NCI-H1930 (cell line): ENCODE results near the gene EPN2.

Experiments
- DNase-seq, 2 experiments: peaks; one replicate each; lab custom pipeline; 2025; lab: John Stamatoyannopoulos, UW

The EPN2 gene

DNA sequence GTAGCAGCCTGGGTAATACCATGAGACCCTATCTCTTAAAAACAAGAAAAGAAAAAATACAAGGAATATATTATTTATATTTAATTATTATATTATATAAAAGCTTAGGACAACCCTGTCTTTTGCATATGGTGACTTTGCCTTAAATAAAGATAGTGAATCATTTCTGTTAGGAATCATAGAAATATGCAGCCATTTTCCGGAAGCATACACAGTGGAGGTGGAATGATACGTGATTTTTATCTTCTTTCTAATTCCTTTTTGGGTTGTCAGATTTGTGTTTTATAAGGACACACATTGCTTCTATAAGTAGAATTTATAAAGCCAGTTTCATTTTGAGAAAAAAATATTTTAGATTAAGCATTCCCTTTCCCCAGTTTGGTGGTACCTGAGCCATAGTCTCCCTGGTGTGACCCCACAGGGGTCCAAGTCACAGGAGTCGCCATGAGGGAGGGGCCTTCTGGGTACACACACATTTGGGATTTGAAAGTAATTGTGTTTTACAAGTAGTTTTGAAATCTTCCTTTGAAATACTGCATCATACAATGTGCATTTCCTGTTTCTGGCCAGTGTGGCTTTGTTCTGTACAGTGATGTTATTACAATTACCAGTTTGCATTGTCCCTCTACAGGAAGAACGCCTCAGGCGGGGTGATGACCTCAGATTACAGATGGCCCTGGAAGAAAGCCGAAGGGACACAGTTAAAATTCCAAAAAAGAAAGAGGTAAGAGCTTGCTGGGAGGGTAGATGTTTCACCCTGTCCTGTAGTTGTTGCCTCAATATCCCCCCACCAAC lies 74.5 kb downstream of the EPN2 start:
- DNase-seq: no peak

DNA sequence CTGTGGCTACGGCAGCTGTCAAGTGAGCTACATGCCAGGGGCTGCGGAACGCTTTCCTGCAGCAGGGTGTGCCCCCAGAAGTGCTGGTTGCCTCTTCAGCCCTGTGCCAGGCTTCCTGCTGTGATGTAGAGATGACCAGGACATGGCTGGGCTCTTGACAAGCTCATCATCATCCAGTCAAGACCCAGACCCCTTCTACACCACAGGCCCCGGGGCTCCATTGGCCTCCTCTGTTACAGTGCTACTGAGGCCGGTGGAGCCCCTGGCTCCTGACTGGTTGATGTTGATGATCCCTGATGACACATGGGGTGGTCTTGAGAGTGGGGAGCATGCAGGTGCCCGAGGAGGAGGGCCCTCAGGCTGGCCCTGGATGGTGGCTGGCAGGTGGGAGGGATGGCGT lies 75.2 kb downstream of the EPN2 start:
- no peak for DNase-seq

- no peak for DNase-seq
Observed at GRCh38 chr17:19313066-19313745, 76.0 kb downstream of the EPN2 start.

DNA sequence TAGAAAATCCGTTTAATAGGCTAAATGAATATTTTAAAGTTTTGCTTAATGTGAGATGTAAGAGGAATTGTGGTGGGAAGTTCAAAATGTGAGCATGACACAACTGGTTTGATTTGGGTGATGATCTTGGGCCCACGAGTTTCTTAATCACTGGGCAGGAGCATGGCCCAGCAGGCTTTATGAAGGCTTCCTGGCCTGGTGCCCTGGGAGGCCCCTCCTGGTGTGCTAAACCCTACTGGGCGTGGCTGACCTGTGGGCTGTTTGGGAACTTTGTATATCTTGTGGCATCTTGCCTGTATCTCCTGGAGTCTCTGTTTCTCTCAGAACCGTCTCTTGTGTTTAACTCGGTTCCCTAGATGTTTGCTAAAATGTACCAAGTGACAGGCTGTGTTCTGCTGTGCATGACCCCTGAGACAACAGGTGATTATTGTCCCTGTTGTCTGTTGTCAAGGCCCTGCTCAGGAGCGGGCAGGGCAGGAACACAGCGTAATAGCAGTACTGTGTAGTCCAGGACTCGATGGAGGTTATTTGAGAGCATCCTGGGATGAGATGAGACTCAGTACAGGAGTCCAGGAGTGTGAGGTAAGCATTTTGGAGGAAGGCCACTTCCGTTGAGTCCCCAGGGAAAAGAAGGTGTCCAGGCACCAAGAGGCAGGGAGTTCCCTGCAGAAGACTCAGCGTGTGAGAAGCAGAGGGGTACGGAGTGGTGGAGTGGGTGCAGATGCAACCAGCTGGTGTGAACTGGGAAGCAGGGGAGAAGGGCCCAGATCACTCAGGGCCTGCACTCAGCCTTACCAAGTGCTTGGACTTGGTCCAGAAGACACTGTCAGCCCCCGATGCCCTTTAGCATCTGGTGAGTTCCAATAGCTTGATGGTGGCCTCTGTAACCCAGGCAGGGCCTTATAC lies 76.8 kb downstream of the EPN2 start:
- no peak for DNase-seq

- no peak for DNase-seq
Observed at GRCh38 chr17:19315104-19315503, 77.9 kb downstream of the EPN2 start.

GRCh38 chr17:19316761-19317358 lies 79.7 kb downstream of the EPN2 start:
- no peak for DNase-seq

DNA sequence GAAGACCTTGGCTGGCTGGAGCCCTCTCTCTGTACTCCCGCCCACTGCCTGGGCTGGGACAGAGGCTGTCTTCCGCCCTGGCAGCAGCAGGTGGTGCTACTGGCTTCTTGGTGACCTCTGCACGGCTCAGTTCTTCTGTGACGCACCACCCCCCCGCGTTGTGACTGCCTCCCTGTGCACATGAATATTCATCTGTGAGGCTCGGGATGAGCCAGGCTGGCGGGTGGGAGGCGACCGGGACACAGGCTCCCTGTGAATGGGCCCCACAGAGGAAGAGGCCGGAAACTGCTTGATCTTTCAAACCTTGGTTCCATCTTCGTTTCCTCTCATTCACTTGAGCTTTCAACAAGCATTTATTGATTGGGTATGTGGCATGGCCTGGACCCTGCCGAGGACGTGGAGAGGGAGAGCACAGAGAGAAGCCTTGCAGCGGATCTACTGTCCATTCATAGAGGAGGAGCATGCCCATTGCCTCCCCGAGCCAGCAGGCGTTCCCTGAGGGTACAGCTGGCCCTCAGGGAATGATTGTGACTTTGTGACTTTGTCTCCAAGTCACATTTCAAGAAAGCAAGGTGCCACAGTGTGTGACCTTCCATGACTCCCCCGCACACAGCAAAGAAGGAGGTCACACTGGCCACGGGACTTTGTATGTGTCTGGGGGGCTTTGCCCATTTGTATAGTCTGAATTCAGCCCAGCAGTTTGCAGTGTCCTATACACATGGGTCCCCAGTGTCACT lies 80.4 kb downstream of the EPN2 start:
- DNase-seq: no peak

DNA sequence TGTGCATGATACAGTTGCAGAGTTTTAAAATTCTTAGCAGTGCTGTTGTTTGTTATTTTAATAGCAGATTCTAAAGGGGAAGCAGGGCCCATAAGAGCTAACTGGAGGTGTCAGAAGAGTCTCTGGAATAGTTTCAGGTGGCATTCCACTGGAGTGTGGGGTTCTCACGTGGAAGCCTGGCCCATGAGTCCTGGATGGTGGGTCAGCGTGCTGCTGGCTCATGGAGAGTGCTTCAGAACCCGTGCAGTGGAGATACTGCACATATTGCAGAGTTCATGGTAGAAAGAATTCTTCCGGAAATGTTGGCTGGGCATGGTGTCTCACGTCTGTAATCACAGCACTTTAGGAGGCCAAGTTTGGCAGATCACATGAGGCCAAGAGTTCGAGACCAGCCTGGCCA lies 81.4 kb downstream of the EPN2 start:
- DNase-seq: no peak

GRCh38 chr17:19319771-19320505 lies 82.8 kb downstream of the EPN2 start:
- DNase-seq: no peak

DNA sequence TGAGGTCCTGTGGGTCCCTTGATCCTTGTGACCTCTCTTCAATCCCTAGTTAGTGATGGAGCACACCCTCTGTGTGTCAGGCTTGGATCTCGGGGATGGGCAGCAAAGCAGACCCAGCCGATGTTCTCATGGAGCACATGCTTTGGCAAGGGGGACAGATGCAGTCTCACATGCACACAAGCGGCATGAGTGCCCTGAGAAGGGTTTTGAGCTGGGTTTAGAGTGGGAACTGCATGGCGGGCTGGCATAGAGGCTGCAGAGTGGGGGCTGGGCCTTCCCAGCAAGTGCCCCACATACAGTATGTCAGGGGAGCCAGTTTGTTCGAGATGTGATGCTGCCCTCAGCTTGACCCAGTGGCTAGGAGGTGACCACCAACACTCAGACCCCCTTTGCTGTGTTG lies 83.7 kb downstream of the EPN2 start:
- no peak for DNase-seq

DNA sequence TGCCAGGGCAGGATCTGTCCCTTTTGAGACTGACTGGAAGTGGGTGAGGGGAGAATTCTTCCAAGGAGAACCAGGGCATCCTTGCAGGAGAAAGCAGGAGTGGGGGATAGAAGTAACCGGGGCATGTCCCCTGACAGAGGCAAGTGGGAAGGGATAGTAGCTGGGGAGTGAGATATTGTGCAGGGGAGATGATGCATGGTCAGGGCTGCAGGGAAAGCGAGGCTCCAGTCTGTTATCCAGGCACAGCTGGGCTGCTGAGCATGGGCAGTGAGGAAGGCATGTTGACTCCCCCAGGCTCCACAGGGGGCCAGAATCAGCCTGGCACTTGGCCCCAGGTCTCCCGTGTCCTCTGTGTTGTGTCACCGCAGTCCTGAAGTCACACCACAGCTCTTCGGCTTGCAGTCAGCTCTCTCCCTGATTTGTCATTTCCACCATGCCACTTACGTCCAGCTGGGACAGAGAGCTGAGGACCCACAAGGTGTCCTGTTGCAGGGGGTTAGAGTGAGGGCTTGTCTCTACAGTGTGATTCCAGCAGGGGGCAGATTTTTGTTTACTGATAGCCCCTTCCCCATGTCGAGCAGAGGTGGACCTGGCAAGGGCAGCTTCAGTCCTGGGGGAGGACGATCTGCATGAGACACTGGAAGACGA lies 84.4 kb downstream of the EPN2 start:
- DNase-seq: peak in 1 of 2 experiments; percentile 20

DNA sequence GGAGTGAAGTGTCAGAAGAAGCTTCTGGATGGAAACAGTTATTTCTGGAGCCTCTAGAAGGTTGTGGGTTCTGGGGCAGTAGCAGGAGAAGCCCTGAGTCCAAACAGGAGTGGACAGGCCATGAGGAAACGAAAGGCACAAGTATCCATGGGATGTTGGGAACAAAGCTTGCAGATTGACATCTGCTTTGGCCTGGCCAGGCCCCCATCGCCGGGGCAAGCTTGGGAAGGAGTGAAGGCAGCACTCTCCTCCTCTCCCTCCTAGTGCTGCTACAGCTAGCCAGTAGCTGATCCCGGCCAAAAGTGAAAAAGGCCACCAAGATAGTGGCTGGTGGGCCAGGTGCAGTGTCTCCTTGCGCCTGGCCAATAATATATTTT lies 85.0 kb downstream of the EPN2 start:
- DNase-seq: no peak

DNA sequence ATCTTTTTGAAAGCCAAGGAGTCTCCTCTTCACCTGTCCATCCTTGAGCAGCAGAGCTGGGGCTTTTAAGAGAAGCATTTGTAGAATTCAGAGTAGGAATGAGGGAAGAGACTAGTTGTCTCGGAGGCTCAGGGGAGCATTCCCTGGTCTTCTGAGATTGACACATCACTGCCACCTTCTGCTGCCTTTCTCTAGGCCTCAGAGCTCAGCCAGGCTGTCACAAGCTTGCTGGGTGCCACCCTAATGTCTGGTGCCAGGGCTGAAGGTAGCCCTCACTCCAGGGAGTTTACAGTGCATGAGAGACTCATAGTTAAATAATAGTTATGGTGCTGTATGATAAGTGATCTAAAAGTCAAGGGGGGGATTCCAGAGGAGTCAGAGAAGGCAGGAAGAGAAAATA lies 85.7 kb downstream of the EPN2 start:
- DNase-seq: no peak

DNA sequence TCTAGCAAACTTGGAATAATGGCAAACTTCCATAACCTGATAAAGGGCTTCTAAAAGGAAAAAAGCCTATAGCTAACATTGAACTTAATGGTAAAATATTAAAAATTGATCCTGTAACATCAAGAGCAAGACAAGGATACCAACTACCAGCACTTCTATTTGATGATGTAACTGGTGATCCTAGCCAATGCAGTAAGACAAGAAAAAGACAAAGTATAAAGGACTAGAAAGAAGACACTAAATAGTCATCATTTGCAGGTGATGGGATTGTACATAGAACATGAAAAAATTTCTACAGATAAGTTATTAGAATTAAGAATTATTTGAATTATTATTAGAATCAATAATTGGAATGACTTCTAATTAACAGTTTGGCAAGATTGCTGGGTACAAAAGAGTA lies 88.4 kb downstream of the EPN2 start:
- no peak for DNase-seq

GRCh38 chr17:19327031-19327783 lies 90.0 kb downstream of the EPN2 start:
- DNase-seq: no peak

GRCh38 chr17:19328441-19329061 lies 91.4 kb downstream of the EPN2 start:
- no peak for DNase-seq

DNA sequence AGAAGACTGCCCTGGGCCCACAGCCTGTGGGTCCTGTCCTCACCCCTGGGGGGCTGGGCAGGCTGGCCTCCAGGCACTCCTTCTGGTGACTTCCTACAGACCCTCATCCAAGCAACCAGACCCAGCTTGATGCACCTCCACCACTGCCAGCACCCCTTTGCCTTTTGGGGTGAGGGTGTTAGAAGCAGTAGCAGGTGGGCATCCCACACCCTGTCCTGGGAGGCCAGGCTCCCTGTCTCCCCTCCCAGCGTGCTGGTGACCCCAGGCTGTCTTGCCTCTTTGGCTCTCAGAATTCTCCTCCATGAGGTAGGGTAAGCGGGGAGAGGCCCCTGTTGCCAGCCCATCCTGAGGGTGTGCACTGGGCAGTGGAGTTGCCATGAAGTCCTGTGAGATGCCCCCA lies 92.0 kb downstream of the EPN2 start:
- no peak for DNase-seq

- DNase-seq: no peak
Observed at GRCh38 chr17:19329839-19330238, 92.7 kb downstream of the EPN2 start.

DNA sequence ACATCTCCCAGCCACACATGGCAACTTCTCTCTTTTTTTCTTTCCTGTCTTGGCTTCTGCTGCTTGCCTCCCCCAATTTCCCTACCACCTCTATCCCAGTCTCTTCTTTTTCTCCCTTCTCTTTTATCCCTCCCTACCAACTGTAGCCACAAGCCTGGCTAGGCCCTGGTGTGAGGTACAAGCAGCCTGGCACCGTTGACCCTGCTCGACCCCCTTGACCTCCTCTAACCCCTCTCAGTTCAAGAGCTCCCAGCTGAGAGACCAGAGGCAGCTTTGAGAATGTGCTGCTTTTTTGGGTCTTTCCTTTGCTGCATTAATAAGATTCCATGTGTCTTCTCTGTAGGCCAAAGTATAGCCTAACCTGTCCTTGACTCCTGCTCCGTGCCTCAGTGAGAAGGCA lies 93.1 kb downstream of the EPN2 start:
- no peak for DNase-seq
